HG02571 (cell line): ENCODE measurements around the gene CHCT1.

Source experiments
- ATAC-seq: cut with Tn5 transposase; IDR thresholded peaks from one replicate; pipeline ENCODE4 v1.9.1; 2021; ENCODE audit warnings: mild to moderate bottlenecking, moderate library complexity; ENCODE audit not compliant: unreplicated experiment

CHCT1 gene

GRCh38 chr17:60439501-60439900 lies 17.2 kb downstream of the CHCT1 start:
- no peak for ATAC-seq

GRCh38 chr17:60442271-60443173 lies 20.2 kb downstream of the CHCT1 start:
- ATAC-seq: no peak

- no peak for ATAC-seq
These were observed 21.4 kb downstream of the CHCT1 start for GRCh38 chr17:60443713-60444112.

DNA sequence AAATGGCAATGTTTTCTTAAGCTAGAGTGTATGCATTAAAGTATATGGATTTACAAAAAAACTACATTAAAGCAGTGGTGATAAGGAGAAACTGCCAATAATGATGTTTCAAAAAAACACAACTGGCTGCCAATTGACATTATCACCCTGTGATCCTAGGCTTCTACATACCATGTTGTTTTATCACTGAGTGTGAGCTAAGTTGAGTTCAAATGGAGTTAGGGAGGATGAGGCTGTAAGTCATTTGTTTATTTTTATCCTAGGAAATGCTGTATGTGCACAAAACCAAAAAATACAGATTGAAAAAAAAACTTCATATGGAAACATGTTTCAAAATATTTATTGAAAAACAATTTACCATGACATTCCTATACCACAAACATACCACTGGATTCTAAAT lies 22.9 kb downstream of the CHCT1 start:
- no peak for ATAC-seq

- ATAC-seq: no peak
These were observed 25.1 kb downstream of the CHCT1 start for GRCh38 chr17:60447375-60447774.

DNA sequence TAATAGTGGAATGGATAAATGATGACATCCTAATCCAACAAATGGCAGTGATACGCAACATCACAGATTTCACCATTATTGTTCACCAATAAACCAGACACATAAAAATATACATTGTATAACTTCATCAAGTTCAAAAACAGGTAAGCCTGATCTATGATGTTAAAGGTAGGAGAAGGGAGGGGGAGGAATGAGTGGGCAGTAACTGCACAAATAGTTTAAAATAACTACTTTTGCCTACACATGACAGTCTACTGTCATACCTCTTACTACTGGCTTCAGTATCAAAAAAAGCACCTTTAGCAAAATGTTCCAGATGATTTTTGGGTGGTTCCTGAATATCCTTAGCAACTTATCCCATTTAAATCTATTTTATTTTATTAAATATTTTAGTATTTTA lies 28.8 kb downstream of the CHCT1 start:
- no peak for ATAC-seq

DNA sequence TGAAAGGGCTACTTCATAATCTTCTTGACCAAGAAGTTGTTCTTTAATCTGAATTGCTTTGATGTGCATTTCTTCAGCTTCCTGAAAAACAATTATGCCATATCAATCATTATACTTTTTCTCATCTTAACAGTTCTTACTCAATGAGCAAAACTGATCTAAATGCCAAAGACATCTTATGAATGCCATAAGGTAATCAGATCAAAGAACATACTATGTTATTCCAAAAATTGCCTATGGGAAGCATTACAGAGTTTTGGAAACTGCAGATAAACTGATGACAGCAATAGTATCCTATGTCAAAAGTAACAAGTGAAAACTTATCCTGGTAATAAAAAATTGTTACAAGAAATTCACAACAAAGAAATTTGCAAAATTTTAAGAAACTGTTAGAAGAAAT lies 29.7 kb downstream of the CHCT1 start:
- no peak for ATAC-seq

GRCh38 chr17:60455378-60455777 lies 33.1 kb downstream of the CHCT1 start:
- ATAC-seq: no peak

DNA sequence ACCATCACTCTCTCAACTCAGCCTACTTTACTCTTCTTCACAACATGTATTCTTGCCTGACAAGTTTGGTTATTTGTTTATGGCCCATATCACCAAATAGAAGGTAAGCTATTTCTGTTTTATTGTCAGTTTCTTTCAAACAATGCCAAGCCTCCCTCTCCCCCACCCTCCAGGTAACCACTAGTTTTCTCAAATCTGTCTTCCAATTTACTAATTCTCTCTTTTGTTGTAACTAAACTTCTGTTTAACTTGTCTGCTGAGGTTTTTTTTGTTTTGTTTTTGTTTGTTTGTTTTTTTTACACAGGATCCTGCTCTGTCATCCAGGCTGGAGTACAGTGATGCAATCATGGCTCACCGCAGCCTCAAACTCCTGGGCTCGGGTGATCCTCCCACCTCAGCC lies 34.9 kb downstream of the CHCT1 start:
- no peak for ATAC-seq

- no peak for ATAC-seq
These were observed 39.3 kb downstream of the CHCT1 start for GRCh38 chr17:60461584-60461983.

- ATAC-seq: no peak
These were observed 41.0 kb downstream of the CHCT1 start for GRCh38 chr17:60463157-60463835.

DNA sequence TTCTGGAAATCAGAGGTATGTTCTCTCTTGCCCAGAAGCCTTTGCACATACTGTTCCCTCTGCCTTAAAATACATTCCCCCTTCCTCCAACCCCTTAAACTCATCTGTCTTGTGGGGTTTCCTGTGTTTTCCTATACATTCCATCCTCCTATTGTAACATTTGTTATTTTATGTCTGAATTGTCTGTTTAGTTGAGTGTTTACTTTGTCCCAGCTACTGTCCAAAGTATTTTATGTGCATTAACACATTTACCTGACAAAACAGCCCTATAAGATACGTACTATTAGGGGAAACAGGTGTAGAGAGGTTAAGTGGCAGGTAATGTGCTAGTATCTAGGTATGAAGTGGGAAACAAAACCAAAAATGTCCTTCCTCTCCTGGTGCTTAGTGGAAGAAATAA lies 42.1 kb downstream of the CHCT1 start:
- ATAC-seq: no peak

DNA sequence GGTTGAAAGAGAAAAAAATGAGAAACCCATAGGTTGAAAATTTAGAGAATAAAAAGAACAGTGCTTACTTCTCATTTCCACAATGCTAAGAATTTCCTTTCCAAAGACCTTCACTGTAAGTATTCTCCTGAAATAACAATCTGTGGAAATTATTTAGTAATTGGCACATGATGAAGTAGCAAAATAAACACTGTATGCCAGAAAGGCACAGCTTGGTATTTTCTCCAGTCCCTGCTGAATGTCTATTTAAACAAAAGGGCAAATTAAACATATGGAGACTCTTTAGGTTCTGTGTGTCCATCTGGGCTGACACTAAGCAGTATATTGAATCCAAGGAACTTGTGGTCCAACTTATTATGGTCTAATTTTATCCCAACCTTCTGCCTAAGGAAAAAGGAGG lies 46.1 kb downstream of the CHCT1 start:
- no peak for ATAC-seq

DNA sequence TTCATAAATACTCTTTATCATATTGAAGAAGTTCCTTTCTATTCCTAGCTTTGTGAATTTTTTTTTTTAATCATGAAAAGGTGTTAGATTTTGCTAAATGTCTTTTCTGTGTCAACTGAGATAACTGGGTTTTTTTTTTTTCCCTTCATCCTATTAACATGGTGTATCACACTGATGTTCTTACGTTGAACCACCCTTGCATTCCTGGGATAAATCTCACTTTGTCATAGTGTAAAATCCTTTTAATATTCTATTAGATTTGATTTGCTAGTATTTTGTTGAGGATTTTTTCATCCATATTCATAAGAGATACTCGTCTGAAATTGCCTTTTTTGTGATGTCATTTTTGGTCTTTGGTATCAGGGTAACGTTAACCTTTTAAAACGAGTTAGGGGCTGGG lies 49.2 kb downstream of the CHCT1 start:
- no peak for ATAC-seq

DNA sequence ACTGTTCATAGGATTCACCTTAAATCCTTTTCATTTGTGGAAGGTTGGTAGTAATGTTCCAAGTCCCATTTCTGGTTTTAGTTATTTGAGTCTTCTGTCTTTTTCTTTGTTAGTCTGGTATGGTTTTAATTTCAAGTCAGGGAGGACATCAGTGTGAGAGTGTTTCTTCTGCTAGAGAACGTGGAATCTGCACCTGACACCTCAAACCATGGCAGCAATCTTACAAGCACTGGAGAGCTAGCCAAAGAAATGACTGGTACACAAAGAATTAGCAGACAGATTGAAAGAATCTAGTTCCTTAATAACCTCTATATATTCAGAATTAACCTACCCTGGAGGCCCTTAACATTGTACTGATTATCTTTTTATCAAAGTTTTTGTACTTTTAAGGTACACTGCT lies 50.2 kb downstream of the CHCT1 start:
- no peak for ATAC-seq

DNA sequence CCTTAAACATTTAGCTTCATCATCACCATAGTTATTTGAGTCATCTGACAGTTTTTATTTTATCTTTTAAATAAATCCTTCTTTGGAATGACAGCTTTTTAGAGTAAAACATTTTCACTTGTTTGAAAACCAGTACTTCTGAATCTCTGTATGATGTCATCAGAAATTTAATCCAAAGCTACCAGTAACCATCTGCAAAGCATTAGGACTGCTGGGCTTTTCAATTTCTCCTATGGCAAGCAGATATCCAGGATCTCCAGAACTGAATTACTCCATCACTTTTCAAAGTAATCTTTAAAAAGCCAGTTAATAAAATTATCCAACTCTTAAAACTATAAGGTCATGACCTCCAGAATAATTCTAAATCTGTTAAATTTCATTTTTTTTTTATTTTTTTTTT lies 51.5 kb downstream of the CHCT1 start:
- no peak for ATAC-seq
